Common myeloid progenitor, CD34-positive (primary cell): ENCODE measurements around the gene PSTPIP1.

Experiments
- CTCF ChIA-PET: fragments of 350-600 bp; sonication (Branson Sonifier 250); formaldehyde crosslinking; loops from one replicate; lab custom pipeline; 2021; ENCODE audit warnings: antibody characterized with exemption; lab: Charles Lee
- POLR2A ChIA-PET: fragments of 350-600 bp; sonication (Branson Sonifier 250); formaldehyde crosslinking; loops from one replicate; lab custom pipeline; 2021; ENCODE audit warnings: antibody characterized with exemption; lab: Charles Lee
- DNase-seq, 3 donors: peaks; one replicate each; pipeline versions ENCODE4 v3.0.0 to v3.0.0-alpha.2; 2013
- H3K27ac ChIP-seq, 2 experiments: 1 replicate in 1 of 2; 2 replicates in 1 of 2; pipeline ENCODE4 v1.7.0; 2013; ENCODE audit warnings: inconsistent platforms in 2 of 2, low read length in 2 of 2, mild to moderate bottlenecking in 2 of 2, low read depth in 1 of 2, moderate library complexity in 1 of 2; ENCODE audit not compliant: severe bottlenecking in 2 of 2, insufficient read depth in 1 of 2, poor library complexity in 1 of 2
- H3K27me3 ChIP-seq, 5 experiments: replicated peaks in 2 of 5; 1 replicate in 3 of 5; 2 replicates in 2 of 5; pipeline versions ENCODE4 v1.6.1 to v1.7.0; 2013; ENCODE audit warnings: low read length in 4 of 5, mild to moderate bottlenecking in 2 of 5, moderate library complexity in 2 of 5, inconsistent platforms in 1 of 5; ENCODE audit not compliant: insufficient read depth in 5 of 5, control insufficient read depth in 4 of 5
- H3K36me3 ChIP-seq, 4 experiments: 1 replicate in 2 of 4; 2 replicates in 2 of 4; pipeline versions ENCODE4 v1.6.1 to v1.7.0; 2013; ENCODE audit warnings: low read length in 3 of 4, control low read depth in 1 of 4, mild to moderate bottlenecking in 1 of 4; ENCODE audit not compliant: control insufficient read depth in 4 of 4, insufficient read depth in 4 of 4
- H3K4me1 ChIP-seq, 4 experiments: 1 replicate in 3 of 4; 2 replicates in 1 of 4; pipeline versions ENCODE4 v1.6.1 to v1.7.1; 2013; ENCODE audit warnings: low read length in 3 of 4, mild to moderate bottlenecking in 3 of 4, control low read depth in 1 of 4, inconsistent platforms in 1 of 4, moderate library complexity in 1 of 4; ENCODE audit not compliant: control insufficient read depth in 4 of 4, insufficient read depth in 4 of 4; ENCODE audit errors: control extremely low read depth in 1 of 4
- H3K4me3 ChIP-seq, 7 experiments: 1 replicate in 4 of 7; 2 replicates in 3 of 7; pipeline versions ENCODE4 v1.5.1 to v1.7.0; 2013; ENCODE audit warnings: mild to moderate bottlenecking in 7 of 7, low read length in 6 of 7, moderate library complexity in 6 of 7, inconsistent platforms in 2 of 7, low read depth in 2 of 7, control low read depth in 1 of 7; ENCODE audit not compliant: insufficient read depth in 4 of 7, control insufficient read depth in 1 of 7; ENCODE audit errors: extremely low read depth in 1 of 7
- H3K9me3 ChIP-seq, 5 experiments: 1 replicate in 4 of 5; 2 replicates in 1 of 5; pipeline versions ENCODE4 v1.6.1 to v1.7.1; 2013; ENCODE audit warnings: low read length in 4 of 5, mild to moderate bottlenecking in 2 of 5, inconsistent platforms in 1 of 5, low read depth in 1 of 5, moderate library complexity in 1 of 5; ENCODE audit not compliant: control insufficient read depth in 4 of 5, insufficient read depth in 2 of 5; ENCODE audit errors: control extremely low read depth in 1 of 5
- WGBS: methylation state at CpG from one replicate; pipeline ENCODE4 v1.1.5; 2013; ENCODE audit not compliant: insufficient coverage; 5-methylcytosine and 5-hydroxymethylcytosine counted together

Gene PSTPIP1

GRCh38 chr15:76976572-76977270 lies 18.2 kb upstream of the PSTPIP1 start:
- H3K9me3 ChIP-seq: peaks cover 0 to 3% (median 0%) of the 10 kb centered on the region in 5 experiments
- H3K4me1 ChIP-seq: peaks cover 0 to 13% (median 7%) of the 10 kb centered on the region in 4 experiments
- peak; percentile 15 to 67 (median 63) for DNase-seq
- no peaks in the 10 kb centered on the region for H3K27me3 ChIP-seq
- ChIA-PET CTCF (interaction anchor here (4.6 to 19.0 kb wide), 2 partner anchors 7 to 53 kb away, joined by 22 to 269 read pairs; no protein-coding TSS in a partner anchor), POLR2A (interaction anchor here (0.6 kb wide), 1 partner anchor 35 kb away, joined by 3 read pairs; no protein-coding TSS in a partner anchor)
- 100% methylated on average over 2 of the region's 5 CpGs for WGBS
- H3K27ac ChIP-seq: no peak overlapping the region
- no peaks in the 10 kb centered on the region for H3K36me3 ChIP-seq
- H3K4me3 ChIP-seq: no peak overlapping the region

DNA sequence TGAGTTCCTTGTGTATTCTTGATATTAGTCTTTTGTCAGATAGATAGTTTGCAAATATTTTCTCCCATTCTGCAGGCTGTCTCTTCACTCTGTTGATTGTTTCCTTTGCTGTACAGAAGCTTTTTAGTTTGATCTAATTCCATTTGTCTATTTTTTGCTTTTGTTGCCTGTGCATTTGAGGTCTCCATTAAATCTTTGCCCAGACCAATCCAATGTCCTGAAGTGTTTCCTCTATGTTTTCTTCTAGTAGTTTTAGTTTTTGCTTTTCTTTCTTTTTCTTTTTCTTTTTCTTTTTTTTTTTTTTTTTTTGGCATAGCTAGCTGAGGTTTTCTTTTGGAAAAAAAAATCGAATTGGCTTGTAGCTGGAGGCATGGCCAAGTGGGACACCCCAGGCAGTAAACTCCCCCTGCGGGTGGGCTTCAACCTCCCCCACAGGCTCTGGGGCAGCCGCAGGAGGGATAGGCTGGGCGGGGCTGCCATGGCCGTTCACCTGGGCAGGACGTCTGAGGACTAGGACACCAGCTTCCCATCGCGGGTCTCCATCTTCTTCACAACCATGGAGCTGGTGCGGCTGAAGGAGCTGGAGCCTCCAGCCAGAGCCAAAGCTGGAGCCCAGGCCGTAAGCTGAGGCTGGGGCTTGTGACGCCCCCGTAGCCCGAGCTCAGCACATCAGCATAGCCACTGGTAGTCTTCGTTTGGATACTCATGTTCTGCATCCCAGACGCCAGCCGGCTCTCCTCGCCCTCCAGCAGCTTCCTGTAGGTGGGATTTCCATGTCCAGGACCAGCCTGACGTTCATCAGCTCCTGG lies 16.2 kb upstream of the PSTPIP1 start:
- H3K9me3 ChIP-seq: peaks cover 0 to 3% (median 0%) of the 10 kb centered on the region in 5 experiments
- CTCF ChIA-PET: interaction anchor here (1.1 to 19.0 kb wide), 6 partner anchors 9 to 51 kb away, joined by 3 to 269 read pairs (median 4); no protein-coding TSS in a partner anchor
- no peak overlapping the region for H3K4me3 ChIP-seq
- POLR2A ChIA-PET: interaction anchor here (0.6 to 1.2 kb wide), 2 partner anchors 9 to 14 kb away, joined by 3 to 5 read pairs; no protein-coding TSS in a partner anchor
- no peaks in the 10 kb centered on the region for H3K36me3 ChIP-seq
- H3K4me1 ChIP-seq: peaks cover 0 to 25% (median 9%) of the 10 kb centered on the region in 4 experiments
- 93% methylated on average over 13 of the region's 18 CpGs for WGBS
- H3K27me3 ChIP-seq: no peaks in the 10 kb centered on the region
- DNase-seq: no peak
- no peak overlapping the region for H3K27ac ChIP-seq

DNA sequence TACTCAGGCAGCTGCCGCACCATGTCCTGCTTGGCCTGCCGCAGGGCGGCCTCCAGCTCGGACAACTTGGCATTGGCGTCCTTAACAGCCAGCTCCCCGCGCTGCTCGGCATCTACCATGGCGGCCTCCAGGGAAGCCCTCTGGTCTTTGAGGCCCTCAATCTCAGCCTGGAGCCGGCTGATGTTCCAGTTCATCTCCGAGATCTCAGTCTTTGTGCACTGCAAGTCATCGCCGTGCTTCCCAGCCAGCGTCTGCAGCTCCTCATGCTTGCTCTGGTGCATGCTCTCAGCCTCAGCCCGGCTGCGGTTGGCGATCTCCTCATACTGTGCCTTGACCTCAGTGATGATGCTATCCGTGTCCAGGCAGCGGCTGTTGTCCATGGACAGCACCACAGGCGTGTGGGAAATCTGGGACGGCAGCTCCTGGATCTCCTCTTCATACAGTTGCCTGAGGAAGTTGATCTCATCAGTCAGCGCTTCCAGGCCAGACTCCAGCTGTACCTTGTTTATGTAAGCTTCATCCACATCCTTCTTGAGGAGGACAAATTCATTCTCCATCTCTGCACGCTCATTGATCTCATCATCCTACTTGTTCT lies 15.5 kb upstream of the PSTPIP1 start:
- WGBS: 97% methylated on average over 23 of the region's 23 CpGs

DNA sequence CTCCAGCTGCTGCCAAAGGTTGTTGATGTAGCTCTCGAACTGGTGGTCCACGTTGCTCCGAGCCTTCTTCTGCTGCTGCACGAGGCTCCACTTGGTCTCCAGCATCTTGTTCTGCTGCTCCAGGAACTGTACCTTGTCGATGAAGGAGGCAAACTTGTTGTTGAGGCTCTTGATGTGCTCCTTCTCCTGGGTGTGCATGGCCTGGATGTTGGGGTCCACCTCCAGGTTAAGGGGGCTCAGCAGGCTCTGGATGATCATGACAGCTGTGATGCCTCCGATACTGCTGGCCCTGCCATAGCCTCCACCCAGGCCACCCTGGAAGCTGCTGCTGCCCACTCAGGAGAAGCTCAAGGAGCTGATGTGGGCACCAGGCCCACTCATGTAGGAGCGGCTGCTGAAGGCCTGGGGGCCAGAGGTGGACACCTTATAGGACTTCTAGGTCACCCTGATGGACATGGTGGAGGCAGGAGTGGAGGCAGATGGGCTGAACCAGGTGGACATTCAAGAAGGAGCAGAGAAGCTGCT lies 14.9 kb upstream of the PSTPIP1 start:
- Histone ChIP-seq H3K27ac (no peak overlapping the region), H3K4me1 (peaks cover 1 to 30% (median 14%) of the 10 kb centered on the region in 4 experiments), H3K9me3 (peaks cover 0 to 3% (median 0%) of the 10 kb centered on the region in 5 experiments), H3K27me3 (no peaks in the 10 kb centered on the region), H3K36me3 (no peaks in the 10 kb centered on the region), H3K4me3 (no peak overlapping the region)
- POLR2A ChIA-PET: no interaction called here
- WGBS: 97% methylated on average over 6 of the region's 7 CpGs
- no peak for DNase-seq
- CTCF ChIA-PET: interaction anchor here (1.1 to 19.0 kb wide), 8 partner anchors 9 to 49 kb away, joined by 3 to 269 read pairs (median 4); no protein-coding TSS in a partner anchor

More for the DNA sequence above, 15.5 kb upstream of the PSTPIP1 start:
- Histone ChIP-seq H3K27me3 (no peaks in the 10 kb centered on the region), H3K4me1 (peaks cover 1 to 30% (median 14%) of the 10 kb centered on the region in 4 experiments), H3K27ac (no peak overlapping the region), H3K9me3 (peaks cover 0 to 3% (median 0%) of the 10 kb centered on the region in 5 experiments), H3K4me3 (no peak overlapping the region), H3K36me3 (no peaks in the 10 kb centered on the region)
- ChIA-PET POLR2A (interaction anchor here (1.2 kb wide), 1 partner anchor 9 kb away, joined by 3 read pairs; no protein-coding TSS in a partner anchor), CTCF (interaction anchor here (1.1 to 19.0 kb wide), 7 partner anchors 10 to 50 kb away, joined by 3 to 269 read pairs (median 4); no protein-coding TSS in a partner anchor)
- no peak for DNase-seq

DNA sequence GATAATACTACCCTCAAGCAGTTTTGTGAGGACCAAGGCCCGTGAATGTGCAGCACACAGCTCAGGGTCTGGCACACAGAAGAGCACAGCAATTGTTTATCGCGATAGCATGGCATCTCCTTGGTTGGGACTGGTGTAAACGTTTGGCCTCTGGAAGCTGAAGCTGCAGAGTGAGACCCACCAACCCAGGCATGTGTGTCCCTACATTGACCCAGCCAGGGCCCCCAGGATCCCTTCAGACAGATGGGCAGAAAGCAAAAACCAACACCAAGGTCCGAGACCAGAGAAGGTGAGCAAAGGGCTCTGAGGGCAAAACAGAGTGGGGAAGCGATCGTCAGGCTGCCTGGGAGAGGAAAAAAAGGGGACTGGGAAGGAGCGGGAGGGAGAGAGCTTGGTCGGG lies 12.6 kb upstream of the PSTPIP1 start:
- peaks cover 1 to 26% (median 9%) of the 10 kb centered on the region in 4 experiments for H3K4me1 ChIP-seq
- H3K27me3 ChIP-seq: no peaks in the 10 kb centered on the region
- 97% methylated on average over 8 of the region's 9 CpGs for WGBS
- DNase-seq: no peak
- H3K27ac ChIP-seq: no peak overlapping the region
- no peak overlapping the region for H3K4me3 ChIP-seq
- no peaks in the 10 kb centered on the region for H3K36me3 ChIP-seq
- CTCF ChIA-PET: interaction anchor here (3.1 to 19.0 kb wide), 2 partner anchors 8 to 47 kb away, joined by 22 to 269 read pairs; no protein-coding TSS in a partner anchor
- POLR2A ChIA-PET: no interaction called here
- peaks cover 0 to 3% (median 0%) of the 10 kb centered on the region in 5 experiments for H3K9me3 ChIP-seq

DNA sequence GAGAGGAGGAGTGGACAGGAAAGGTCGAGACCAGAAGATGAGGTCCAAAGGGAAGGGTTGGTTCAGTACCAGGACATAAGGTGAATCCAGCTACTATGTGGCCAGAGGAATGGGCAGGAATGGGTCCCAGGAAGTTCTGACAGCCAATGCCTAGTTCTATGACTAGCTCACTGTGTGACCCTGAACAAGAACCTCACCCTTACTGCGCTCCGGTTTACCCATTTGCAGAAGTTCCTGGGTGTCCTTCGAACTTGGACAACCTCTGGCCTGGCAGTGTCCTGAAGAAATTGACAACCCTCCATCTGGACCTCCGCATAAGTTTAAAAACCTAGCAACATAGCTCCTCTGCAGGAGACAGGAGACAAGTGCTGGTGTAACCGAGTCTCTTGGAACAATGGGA lies 12.2 kb upstream of the PSTPIP1 start:
- ChIA-PET CTCF (interaction anchor here (3.1 to 19.0 kb wide), 2 partner anchors 9 to 47 kb away, joined by 22 to 269 read pairs; no protein-coding TSS in a partner anchor), POLR2A (no interaction called here)
- no peak overlapping the region for H3K27ac ChIP-seq
- no peak for DNase-seq
- H3K4me3 ChIP-seq: no peak overlapping the region
- 100% methylated on average over 5 of the region's 6 CpGs for WGBS
- no peaks in the 10 kb centered on the region for H3K36me3 ChIP-seq
- peaks cover 0 to 3% (median 0%) of the 10 kb centered on the region in 5 experiments for H3K9me3 ChIP-seq
- H3K27me3 ChIP-seq: no peaks in the 10 kb centered on the region
- H3K4me1 ChIP-seq: peaks cover 1 to 26% (median 9%) of the 10 kb centered on the region in 4 experiments
